HepG2 (cell line): ENCODE measurements around the gene BTAF1. TPM values are rescaled to one million over a fixed set of nuclear protein-coding genes. Genes with fewer than 3 reads are reported as not detected.

Source experiments
- ATAC-seq: fragments of 200-7000 bp; cut with Tn5 transposase; 3 replicates; pipeline ENCODE4 v1.9.1; 2020; ENCODE audit warnings: mild to moderate bottlenecking, moderate library complexity
- BruUV-seq: library from RNA; stranded (reverse); fragments of 400-500 nt; replicated peaks from 2 replicates; lab custom pipeline; 2021; lab: Mats Ljungman, UMichigan
- CTCF ChIA-PET: fragments of 300-600 bp; formaldehyde crosslinking; extraction: SDS; loops from one replicate; lab custom pipeline; 2021; ENCODE audit warnings: low total read pairs, inconsistent platforms, low intra/inter-chr PET ratio; lab: Yijun Ruan, JAX
- POLR2A ChIA-PET: fragments of 350-600 bp; sonication (Branson Sonifier 250); formaldehyde crosslinking; loops from one replicate; lab custom pipeline; 2020; ENCODE audit warnings: antibody characterized with exemption, inconsistent platforms; lab: Yijun Ruan, JAX
- DNase-seq: peaks from one replicate; pipeline ENCODE4 v3.0.0-alpha.2; 2015; ENCODE audit warnings: low spot score
- FAIRE-seq: peaks from 3 replicates; lab custom pipeline; 2011; peaks lifted over from hg19 to GRCh38; lab: Jason Lieb, UNC
- H2AFZ ChIP-seq: one replicate; pipeline ENCODE4 v1.6.1; 2011; ENCODE audit warnings: low read length, inconsistent platforms
- H3K27ac ChIP-seq: fragments of 300-600 bp; 3 replicates; pipeline ENCODE4 v1.8.0; 2011; ENCODE audit warnings: mixed run types, mild to moderate bottlenecking, mixed read lengths, low read length, inconsistent platforms; ENCODE audit not compliant: insufficient read depth; ENCODE audit errors: extremely low read length
- H3K27me3 ChIP-seq, 2 experiments: fragments of 200-600 bp in 1 of 2; 2 replicates in 1 of 2; 3 replicates in 1 of 2; pipeline versions ENCODE4 v1.6.0 to v1.8.0; 2011; ENCODE audit warnings: low read length in 2 of 2, mild to moderate bottlenecking in 2 of 2, moderate library complexity in 2 of 2, inconsistent platforms in 1 of 2; ENCODE audit not compliant: insufficient read depth in 2 of 2, control insufficient read depth in 1 of 2
- H3K36me3 ChIP-seq, 2 experiments: fragments of 200-600 bp in 1 of 2; replicated peaks in 1 of 2; 2 replicates in 1 of 2; 3 replicates in 1 of 2; pipeline versions ENCODE4 v1.5.1 to v1.8.0; 2011; ENCODE audit warnings: low read length in 2 of 2, inconsistent platforms in 1 of 2; ENCODE audit not compliant: insufficient read depth in 2 of 2, control insufficient read depth in 1 of 2
- H3K4me1 ChIP-seq: 2 replicates; pipeline ENCODE4 v1.5.1; 2012; ENCODE audit warnings: low read length, inconsistent platforms; ENCODE audit not compliant: insufficient read depth
- H3K4me2 ChIP-seq: 2 replicates; pipeline ENCODE4 v1.6.0; 2011; ENCODE audit warnings: low read depth, low read length, inconsistent platforms
- H3K4me3 ChIP-seq, 3 experiments: fragments of 200-600 bp in 1 of 3; sonication (generic), shearing (Covaris generic) in 1 of 3; replicated peaks in 1 of 3; 2 replicates each; pipeline ENCODE4 v1.5.1; 2011 to 2016; ENCODE audit warnings: low read length in 3 of 3, inconsistent platforms in 2 of 3, low read depth in 2 of 3, mild to moderate bottlenecking in 2 of 3, control low read depth in 1 of 3, mixed read lengths in 1 of 3; ENCODE audit not compliant: insufficient read depth in 1 of 3
- H3K79me2 ChIP-seq: one replicate; pipeline ENCODE4 v1.6.1; 2011; ENCODE audit warnings: low read length, inconsistent platforms; ENCODE audit not compliant: insufficient read depth
- H3K9ac ChIP-seq: 2 replicates; pipeline ENCODE4 v1.6.0; 2011; ENCODE audit warnings: mild to moderate bottlenecking, low read depth, low read length, inconsistent platforms; ENCODE audit not compliant: insufficient read depth
- H3K9me3 ChIP-seq: 2 replicates; pipeline ENCODE4 v1.5.1; 2012; ENCODE audit warnings: mild to moderate bottlenecking, low read length
- H4K20me1 ChIP-seq: 2 replicates; pipeline ENCODE4 v1.6.0; 2011; ENCODE audit warnings: inconsistent platforms, mild to moderate bottlenecking, low read length, moderate library complexity; ENCODE audit not compliant: insufficient read depth
- FOXJ3 ChIP-seq: sonication (generic); formaldehyde crosslinking; IDR thresholded peaks from 2 replicates; pipeline ENCODE4 v1.4.0; 2020; ENCODE audit warnings: missing genetic modification reagents, mild to moderate bottlenecking, borderline replicate concordance
- GATA4 ChIP-seq: sonication (generic); IDR thresholded peaks from 2 replicates; pipeline ENCODE4 v1.6.1; 2016; ENCODE audit warnings: antibody characterized with exemption, low read depth, borderline replicate concordance
- IRX3 ChIP-seq: sonication (generic); formaldehyde crosslinking; IDR thresholded peaks from 2 replicates; pipeline ENCODE4 v1.8.1; 2023; ENCODE audit warnings: mild to moderate bottlenecking, low read depth, missing genetic modification reagents, borderline replicate concordance
- JUNB ChIP-seq: sonication (generic); formaldehyde crosslinking; IDR thresholded peaks from 2 replicates; pipeline ENCODE4 v1.8.0; 2022; ENCODE audit warnings: missing genetic modification reagents, mild to moderate bottlenecking, borderline replicate concordance
- POGZ ChIP-seq: sonication (generic); formaldehyde crosslinking; IDR thresholded peaks from 2 replicates; pipeline ENCODE4 v1.4.0; 2020; ENCODE audit warnings: mild to moderate bottlenecking, missing genetic modification reagents
- PPARG ChIP-seq: conservative IDR thresholded peaks from 2 replicates; pipeline ENCODE4 v1.6.1; 2016; ENCODE audit warnings: missing biosample characterization, missing genetic modification reagents
- YEATS4 ChIP-seq: sonication (generic); formaldehyde crosslinking; IDR thresholded peaks from 2 replicates; pipeline ENCODE4 v1.4.0; 2020; ENCODE audit warnings: missing genetic modification reagents, borderline replicate concordance
- ZBTB42 ChIP-seq: sonication (generic); formaldehyde crosslinking; IDR thresholded peaks from 2 replicates; pipeline ENCODE4 v1.5.0; 2020; ENCODE audit warnings: mild to moderate bottlenecking, missing genetic modification reagents
- ZNF296 ChIP-seq: sonication (generic); formaldehyde crosslinking; conservative IDR thresholded peaks from 2 replicates; pipeline ENCODE4 v1.5.0; 2020; ENCODE audit warnings: mild to moderate bottlenecking, missing genetic modification reagents
- ZNF513 ChIP-seq: sonication (generic); formaldehyde crosslinking; conservative IDR thresholded peaks from 2 replicates; pipeline ENCODE4 v1.5.0; 2020; ENCODE audit warnings: missing genetic modification reagents
- ZNF691 ChIP-seq: sonication (generic); formaldehyde crosslinking; IDR thresholded peaks from 2 replicates; pipeline ENCODE4 v1.4.0; 2020; ENCODE audit warnings: missing genetic modification reagents, low read depth, mild to moderate bottlenecking, borderline replicate concordance
- ZNF704 ChIP-seq: sonication (generic); formaldehyde crosslinking; IDR thresholded peaks from 2 replicates; pipeline ENCODE4 v1.8.1; 2023; ENCODE audit warnings: mild to moderate bottlenecking, inconsistent platforms, moderate library complexity, missing genetic modification reagents, borderline replicate concordance
- ZNF761 ChIP-seq: sonication (generic); formaldehyde crosslinking; conservative IDR thresholded peaks from 2 replicates; pipeline ENCODE4 v1.4.0; 2020; ENCODE audit warnings: mild to moderate bottlenecking, missing genetic modification reagents
- ZNF773 ChIP-seq: sonication (generic); formaldehyde crosslinking; IDR thresholded peaks from 2 replicates; pipeline ENCODE4 v1.4.0; 2020; ENCODE audit warnings: missing genetic modification reagents, borderline replicate concordance
- ZNF780A ChIP-seq: sonication (generic); formaldehyde crosslinking; IDR thresholded peaks from 2 replicates; pipeline ENCODE4 v1.8.0; 2022; ENCODE audit warnings: mild to moderate bottlenecking, missing genetic modification reagents, moderate library complexity
- ZNF792 ChIP-seq: IDR thresholded peaks from 2 replicates; pipeline ENCODE4 v1.6.1; 2016
- ZNF883 ChIP-seq: sonication (generic); formaldehyde crosslinking; IDR thresholded peaks from 2 replicates; pipeline ENCODE4 v1.5.1; 2020; ENCODE audit warnings: mild to moderate bottlenecking, missing genetic modification reagents; ENCODE audit errors: not compliant biosample characterization
- WGBS: methylation state at CpG from one replicate; pipeline ENCODE4 v1.1.6; 2017; ENCODE audit warnings: low lambda C conversion rate; 5-methylcytosine and 5-hydroxymethylcytosine counted together
- in situ Hi-C: cut with HindIII; loops from 2 replicates; pipeline ENCODE4 v1.10.0; 2017; ENCODE audit warnings: low pct_unique_long_range_greater_than_20kb; ENCODE audit not compliant: extremely low pct_ligation_motif_present
- intact Hi-C: fragments of 100-400 bp; cut with micrococcal nuclease; formaldehyde crosslinking; loops from one replicate; pipeline ENCODE4 v1.10.0; 2022; ENCODE audit not compliant: unreplicated experiment
- polyA plus RNA-seq, 8 experiments: library from polyadenylated mRNA; depleted of rRNA in 3 of 8; stranded (reverse) in 7 of 8; unstranded in 1 of 8; fragments of >200 nt; fragmentation: Illumina TruSeq in 4 of 8; extraction: Trizol in 4 of 8; gene quantifications; 2 replicates each; pipeline versions ENCODE4 v1.2.1 to v1.2.3, GENCODE V29; 2011 to 2016; ENCODE audit warnings: low read depth in 4 of 8, missing spikeins in 1 of 8, mixed read lengths in 1 of 8; ENCODE audit not compliant: insufficient read depth in 1 of 8
- total RNA-seq, 5 experiments: library from RNA; depleted of rRNA; stranded (reverse); fragments of >200 nt; fragmentation: Illumina TruSeq; extraction: Trizol; gene quantifications; 2 replicates each; pipeline ENCODE4 v1.2.3, GENCODE V29; 2016; ENCODE audit warnings: low read depth in 1 of 5

Gene BTAF1
- total and polyA plus RNA-seq, 2 of the 13 experiments (the other 11 are each of a cell fraction or from before 2014, with no cell fraction given), result 38.6 to 54.1 TPM

GRCh38 chr10:91969297-91969696, 45.7 kb downstream of the BTAF1 start:
- intact Hi-C loops, result no loop called here
- DNase-seq, result no peak
- CTCF ChIA-PET, result no interaction called here
- Histone ChIP-seq H2AFZ (no peak overlapping the region), H3K36me3 (peaks cover 4 to 67% of the 10 kb centered on the region in 2 experiments; a peak in 4 of 5 replicates), H3K79me2 (no peaks in the 10 kb centered on the region), H3K4me1 (no peaks in the 10 kb centered on the region), H3K9me3 (no peaks in the 10 kb centered on the region), H3K4me2 (no peak overlapping the region), H3K4me3 (no peak overlapping the region)
- no TSS peak for BruUV-seq
- no peak for TF ChIP-seq ZNF792
- TF ChIP-seq ZNF691 (CRISPR knock-in tag), result no peak
- no peak for TF ChIP-seq YEATS4 (CRISPR knock-in tag)
- no peak for TF ChIP-seq ZNF883 (CRISPR knock-in tag)
- TF ChIP-seq ZNF773, result no peak
- no peak for TF ChIP-seq IRX3 (CRISPR knock-in tag)
- no peak for TF ChIP-seq GATA4
- TF ChIP-seq FOXJ3, result no peak
- TF ChIP-seq ZBTB42 (CRISPR knock-in tag), result no peak
- no peak for TF ChIP-seq ZNF704 (CRISPR knock-in tag)
- TF ChIP-seq ZNF780A, result no peak
- no peak for TF ChIP-seq POGZ (CRISPR knock-in tag)
- TF ChIP-seq ZNF761, result no peak
- no peak for TF ChIP-seq PPARG (CRISPR knock-in tag)
- TF ChIP-seq JUNB (CRISPR knock-in tag), result no peak
- TF ChIP-seq ZNF513 (CRISPR knock-in tag), result no peak
- no peak for TF ChIP-seq ZNF296 (CRISPR knock-in tag)
- TF ChIP-seq, all 625 proteins: peak for 0
- FAIRE-seq (no peak), ATAC-seq (no peak)
- WGBS, result over 99% methylated on average over 4 of the region's 4 CpGs
- no peak overlapping the region for H3K9ac ChIP-seq
- no peaks in the 10 kb centered on the region; the same call in 1 of the 2 replicates for H4K20me1 ChIP-seq
- no peak overlapping the region for H3K27ac ChIP-seq
- in situ Hi-C loops, result no loop called here
- POLR2A ChIA-PET, result no interaction called here
- no peaks in the 10 kb centered on the region for H3K27me3 ChIP-seq
